H1 (cell line): ENCODE data around the gene WDR44. TPM values are rescaled to one million over a fixed set of nuclear protein-coding genes. Genes with fewer than 3 reads are reported as not detected.

ENCODE experiments used
- CTCF ChIA-PET: fragments of 300-600 bp; sonication (Branson Sonifier 250); formaldehyde crosslinking; loops from one replicate; lab custom pipeline; 2021; ENCODE audit not compliant: partially characterized antibody; lab: Charles Lee
- POLR2A ChIA-PET: fragments of 300-600 bp; sonication (Branson Sonifier 250); formaldehyde crosslinking; loops from one replicate; lab custom pipeline; 2021; ENCODE audit warnings: inconsistent platforms; ENCODE audit not compliant: partially characterized antibody; lab: Charles Lee
- DNase-seq, 2 experiments: peaks; one replicate each; pipeline versions ENCODE4 v3.0.0 to v3.0.0-alpha.2; 2010 to 2022; ENCODE audit warnings: low spot score in 2 of 2, low read depth in 1 of 2, mixed read lengths in 1 of 2
- FAIRE-seq: peaks from 2 replicates; lab custom pipeline; 2011; peaks lifted over from hg19 to GRCh38; lab: Jason Lieb, UNC
- H2AFZ ChIP-seq: 2 replicates; pipeline ENCODE4 v1.8.1; 2012; ENCODE audit warnings: low read length, inconsistent platforms
- H2AK5ac ChIP-seq: 2 replicates; pipeline ENCODE4 v1.6.1; 2013; ENCODE audit warnings: low read depth, low read length
- H2BK120ac ChIP-seq: replicated peaks from 2 replicates; pipeline ENCODE3; 2013; ENCODE audit warnings: low read depth, low read length, inconsistent platforms
- H2BK12ac ChIP-seq: 2 replicates; pipeline ENCODE4 v1.6.1; 2013; ENCODE audit warnings: low read depth, low read length
- H2BK15ac ChIP-seq: 2 replicates; pipeline ENCODE4 v1.6.1; 2013; ENCODE audit warnings: low read length
- H2BK20ac ChIP-seq: 2 replicates; pipeline ENCODE4 v1.6.1; 2013; ENCODE audit warnings: low read length
- H2BK5ac ChIP-seq: 2 replicates; pipeline ENCODE4 v1.6.1; 2013; ENCODE audit warnings: low read depth, low read length
- H3K14ac ChIP-seq: 2 replicates; pipeline ENCODE4 v1.6.1; 2013; ENCODE audit warnings: inconsistent platforms; ENCODE audit not compliant: insufficient read length
- H3K18ac ChIP-seq: 2 replicates; pipeline ENCODE4 v1.6.1; 2013; ENCODE audit warnings: low read length; ENCODE audit errors: extremely low read depth
- H3K23ac ChIP-seq: 2 replicates; pipeline ENCODE4 v1.6.1; 2013; ENCODE audit warnings: inconsistent platforms; ENCODE audit not compliant: insufficient read length
- H3K23me2 ChIP-seq: 2 replicates; pipeline ENCODE4 v1.6.1; 2013; ENCODE audit warnings: low read depth, low read length
- H3K27ac ChIP-seq: 2 replicates; pipeline ENCODE4 v1.6.1; 2011; ENCODE audit warnings: low read depth, low read length, inconsistent platforms
- H3K27me3 ChIP-seq, 4 experiments: replicated peaks in 1 of 4; 1 replicate in 1 of 4; 2 replicates in 3 of 4; pipeline versions ENCODE4 v1.6.1 to v1.8.1; 2011 to 2013; ENCODE audit warnings: low read length in 3 of 4, mild to moderate bottlenecking in 3 of 4, inconsistent platforms in 2 of 4, mixed read lengths in 2 of 4, moderate library complexity in 1 of 4; ENCODE audit not compliant: control insufficient read depth in 3 of 4, insufficient read depth in 3 of 4; ENCODE audit errors: extremely low read depth in 1 of 4
- H3K36me3 ChIP-seq, 4 experiments: 2 replicates each; pipeline versions ENCODE4 v1.6.1 to v1.8.1; 2011 to 2013; ENCODE audit warnings: mild to moderate bottlenecking in 4 of 4, low read length in 3 of 4, moderate library complexity in 2 of 4, control low read depth in 1 of 4, inconsistent platforms in 1 of 4; ENCODE audit not compliant: insufficient read depth in 4 of 4, control insufficient read depth in 2 of 4
- H3K4ac ChIP-seq: replicated peaks from 2 replicates; pipeline ENCODE3; 2013; ENCODE audit warnings: low read length, low read depth, mixed read lengths, inconsistent platforms; ENCODE audit not compliant: insufficient read length
- H3K4me1 ChIP-seq, 4 experiments: replicated peaks in 1 of 4; 1 replicate in 1 of 4; 2 replicates in 3 of 4; pipeline versions ENCODE4 v1.6.1 to v1.8.1; 2011 to 2013; ENCODE audit warnings: low read length in 3 of 4, inconsistent platforms in 2 of 4, mixed read lengths in 1 of 4; ENCODE audit not compliant: insufficient read depth in 4 of 4, control insufficient read depth in 3 of 4
- H3K4me2 ChIP-seq, 2 experiments: 2 replicates each; pipeline versions ENCODE4 v1.6.1 to v1.8.1; 2011 to 2013; ENCODE audit warnings: low read depth in 2 of 2, low read length in 2 of 2, control low read depth in 1 of 2, inconsistent platforms in 1 of 2, mild to moderate bottlenecking in 1 of 2; ENCODE audit not compliant: insufficient read depth in 1 of 2
- H3K4me3 ChIP-seq, 4 experiments: fragments of 200-600, 300-600 bp in 1 of 4; sonication (generic), shearing (Covaris generic), sonication (Bioruptor Twin) in 1 of 4; 2 replicates each; pipeline versions ENCODE4 v1.5.1 to v1.8.1; 2011 to 2016; ENCODE audit warnings: low read length in 4 of 4, low read depth in 3 of 4, control low read depth in 2 of 4, inconsistent platforms in 2 of 4, mild to moderate bottlenecking in 2 of 4, mixed read lengths in 1 of 4, moderate library complexity in 1 of 4; ENCODE audit not compliant: insufficient read depth in 2 of 4; ENCODE audit errors: extremely low read depth in 1 of 4
- H3K56ac ChIP-seq: replicated peaks from 2 replicates; pipeline ENCODE3; 2013; ENCODE audit warnings: low read depth, mild to moderate bottlenecking, mixed read lengths, low read length, inconsistent platforms; ENCODE audit not compliant: insufficient read length
- H3K79me1 ChIP-seq: 2 replicates; pipeline ENCODE4 v1.6.1; 2013; ENCODE audit warnings: low read depth, low read length, control low read depth
- H3K79me2 ChIP-seq, 2 experiments: 2 replicates each; pipeline versions ENCODE4 v1.6.1 to v1.8.1; 2012 to 2013; ENCODE audit warnings: low read length in 2 of 2, mild to moderate bottlenecking in 2 of 2, inconsistent platforms in 1 of 2; ENCODE audit not compliant: insufficient read depth in 2 of 2, control insufficient read depth in 1 of 2
- H3K9ac ChIP-seq, 4 experiments: replicated peaks in 1 of 4; 1 replicate in 1 of 4; 2 replicates in 3 of 4; pipeline versions ENCODE4 v1.6.1 to v1.8.1; 2011 to 2013; ENCODE audit warnings: low read depth in 3 of 4, low read length in 3 of 4, control low read depth in 2 of 4, mild to moderate bottlenecking in 2 of 4, moderate library complexity in 2 of 4, inconsistent platforms in 1 of 4; ENCODE audit errors: extremely low read depth in 1 of 4
- H3K9me3 ChIP-seq, 2 experiments: 2 replicates each; pipeline versions ENCODE4 v1.6.1 to v1.8.1; 2012 to 2013; ENCODE audit warnings: mild to moderate bottlenecking in 2 of 2, moderate library complexity in 2 of 2, control low read depth in 1 of 2, inconsistent platforms in 1 of 2, low read depth in 1 of 2, low read length in 1 of 2, mixed read lengths in 1 of 2; ENCODE audit not compliant: insufficient read depth in 2 of 2
- H4K20me1 ChIP-seq, 2 experiments: replicated peaks in 1 of 2; 2 replicates each; pipeline versions ENCODE3 to v1.8.1; 2011 to 2013; ENCODE audit warnings: inconsistent platforms in 2 of 2, low read length in 2 of 2, mild to moderate bottlenecking in 1 of 2; ENCODE audit not compliant: insufficient read depth in 2 of 2, control insufficient read depth in 1 of 2
- H4K5ac ChIP-seq: 2 replicates; pipeline ENCODE4 v1.6.1; 2013; ENCODE audit warnings: low read length, low read depth, mixed read lengths, inconsistent platforms; ENCODE audit not compliant: insufficient read length
- H4K8ac ChIP-seq: 2 replicates; pipeline ENCODE4 v1.8.0; 2013; ENCODE audit warnings: mild to moderate bottlenecking, moderate library complexity, low read length, inconsistent platforms; ENCODE audit not compliant: insufficient read depth; ENCODE audit errors: extremely low read depth
- H4K91ac ChIP-seq: replicated peaks from 2 replicates; pipeline ENCODE3; 2013; ENCODE audit warnings: low read length, mixed read lengths, inconsistent platforms; ENCODE audit not compliant: insufficient read length
- ASH2L ChIP-seq: fragments of 200-600, 300-600 bp; sonication (generic); IDR thresholded peaks from one replicate; pipeline ENCODE4 v1.7.1; 2017; ENCODE audit warnings: low read length
- BRCA1 ChIP-seq: IDR thresholded peaks from 2 replicates; pipeline ENCODE4 v1.6.1; 2012; ENCODE audit warnings: low read depth, low read length, improper control_type of control experiment
- CBX8 ChIP-seq: fragments of 300-800, 300-1000 bp; sonication (generic); IDR thresholded peaks from 2 replicates; pipeline ENCODE4 v1.7.1; 2016; ENCODE audit warnings: low read depth, low read length, borderline replicate concordance
- CTBP2 ChIP-seq: IDR thresholded peaks from 2 replicates; pipeline ENCODE4 v1.7.0; 2011; ENCODE audit warnings: borderline replicate concordance, mild to moderate bottlenecking, moderate library complexity, mixed read lengths, low read length; ENCODE audit not compliant: insufficient read depth, insufficient read length
- EP300 ChIP-seq, 2 experiments: IDR thresholded peaks; 1 replicate in 1 of 2; 2 replicates in 1 of 2; pipeline ENCODE4 v1.6.1; 2011 to 2012; ENCODE audit warnings: low read depth in 2 of 2, low read length in 2 of 2, mild to moderate bottlenecking in 2 of 2, borderline replicate concordance in 1 of 2, inconsistent platforms in 1 of 2, moderate library complexity in 1 of 2
- GTF2F1 ChIP-seq: IDR thresholded peaks from 2 replicates; pipeline ENCODE4 v1.6.1; 2012; ENCODE audit warnings: low read depth, low read length, improper control_type of control experiment, borderline replicate concordance
- KDM5A ChIP-seq: fragments of 200-600 bp; IDR thresholded peaks from 2 replicates; pipeline ENCODE4 v1.7.1; 2012; ENCODE audit warnings: mild to moderate bottlenecking, low read length, inconsistent platforms, mixed read lengths
- MAX ChIP-seq: IDR thresholded peaks from 2 replicates; pipeline ENCODE4 v1.6.1; 2012; ENCODE audit warnings: inconsistent platforms
- POLR2A ChIP-seq, 2 experiments: IDR thresholded peaks; 1 replicate in 1 of 2; 2 replicates in 1 of 2; pipeline ENCODE4 v1.6.1; 2011; ENCODE audit warnings: low read depth in 2 of 2, low read length in 2 of 2, mild to moderate bottlenecking in 2 of 2; ENCODE audit errors: control extremely low read depth in 1 of 2
- RFX5 ChIP-seq: IDR thresholded peaks from 2 replicates; pipeline ENCODE4 v1.6.1; 2011; ENCODE audit warnings: low read depth, low read length, improper control_type of control experiment, borderline replicate concordance
- RXRA ChIP-seq: IDR thresholded peaks from 2 replicates; pipeline ENCODE4 v1.6.1; 2011; ENCODE audit warnings: low read depth, mild to moderate bottlenecking, low read length, moderate library complexity; ENCODE audit not compliant: insufficient read depth
- SIN3A ChIP-seq, 2 experiments: IDR thresholded peaks in 1 of 2; conservative IDR thresholded peaks in 1 of 2; 2 replicates each; pipeline ENCODE4 v1.6.1; 2011 to 2012; ENCODE audit warnings: low read length in 2 of 2, improper control_type of control experiment in 1 of 2, low read depth in 1 of 2, mild to moderate bottlenecking in 1 of 2
- TAF1 ChIP-seq: IDR thresholded peaks from 2 replicates; pipeline ENCODE4 v1.6.1; 2011; ENCODE audit warnings: mild to moderate bottlenecking, low read depth, low read length
- TEAD4 ChIP-seq: IDR thresholded peaks from 2 replicates; pipeline ENCODE4 v1.6.1; 2012; ENCODE audit warnings: low read depth, low read length, inconsistent platforms, mixed read lengths
- YY1 ChIP-seq: IDR thresholded peaks from 2 replicates; pipeline ENCODE4 v1.6.1; 2011; ENCODE audit warnings: low read depth, mild to moderate bottlenecking, low read length
- polyA plus RNA-seq, 7 experiments: library from polyadenylated mRNA; depleted of rRNA in 3 of 7; stranded (reverse) in 5 of 7; unstranded in 2 of 7; fragments of >200 nt in 5 of 7; fragments of 200-250 nt in 2 of 7; gene quantifications; 1 replicate in 5 of 7; 2 replicates in 1 of 7; 4 replicates in 1 of 7; pipeline versions ENCODE4 v1.2.1 to v1.2.3, GENCODE V29; 2011 to 2013; ENCODE audit warnings: missing spikeins in 2 of 7, mixed read lengths in 2 of 7
- total RNA-seq: library from RNA; stranded (reverse); fragmentation: NEBNext Ultra II Directional; extraction: Animal tissue kit (Norgen Biotek cat#: 25700); gene quantifications from 2 replicates; pipeline ENCODE4 v1.2.1, GENCODE V29; 2021

The WDR44 gene
- total and polyA plus RNA-seq, 2 of the 8 experiments (the other 6 are each of a cell fraction or from before 2014, with no cell fraction given), result 5.1 to 17.2 TPM

DNA sequence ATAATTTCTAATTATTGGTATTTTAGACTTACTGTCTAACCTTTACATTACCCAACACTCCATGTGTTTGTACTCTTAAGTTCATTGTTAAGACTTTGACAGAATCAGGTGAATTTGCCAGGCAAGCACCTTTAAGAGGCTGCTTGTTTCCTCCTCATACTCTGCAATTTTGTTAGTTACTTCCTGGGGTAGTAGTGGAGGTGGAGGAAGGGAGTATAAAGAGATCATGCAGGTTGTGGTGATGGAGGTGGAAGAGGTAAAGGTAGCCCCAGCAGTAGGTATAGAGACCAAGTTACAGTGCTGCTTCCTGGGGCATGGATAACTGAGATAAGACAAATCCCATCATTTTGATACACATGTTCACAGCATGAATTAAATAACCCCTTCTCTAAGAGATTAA lies 6.7 kb downstream of the WDR44 start:
- H3K4me3 ChIP-seq, result no peak overlapping the region
- H4K5ac ChIP-seq, result no peak overlapping the region
- FAIRE-seq, result no peak
- no peaks in the 10 kb centered on the region for H3K36me3 ChIP-seq
- no peak overlapping the region for H2BK15ac ChIP-seq
- H3K27ac ChIP-seq, result no peak overlapping the region
- H3K56ac ChIP-seq, result no peak overlapping the region
- H4K91ac ChIP-seq, result no peak overlapping the region
- no peaks in the 10 kb centered on the region for H3K9me3 ChIP-seq
- H2BK20ac ChIP-seq, result no peak overlapping the region
- H2BK12ac ChIP-seq, result no peak overlapping the region
- no peak overlapping the region for H3K23ac ChIP-seq
- peaks cover 0 to 5% (median 2%) of the 10 kb centered on the region in 4 experiments; a peak in 2 of 7 replicates for H3K4me1 ChIP-seq
- H4K20me1 ChIP-seq, result peaks cover 0 to 7% of the 10 kb centered on the region in 2 experiments
- TF ChIP-seq ASH2L (no peak), POLR2A (IDR thresholded peaks at IDR 0.05; ENCODE audit: control extremely low read depth in 1 of 2, low read depth in 2 of 2, low read length in 2 of 2) (no peak), GTF2F1 (no peak), CTBP2 (no peak), MAX (no peak), RFX5 (no peak), RXRA (no peak), YY1 (no peak), BRCA1 (no peak), TAF1 (no peak), EP300 (IDR thresholded peaks at IDR 0.05; ENCODE audit: borderline replicate concordance in 1 of 2, low read depth in 2 of 2, low read length in 2 of 2) (no peak), SIN3A (conservative IDR thresholded peaks at IDR 0.05 in 1 of 2, IDR thresholded peaks at IDR 0.05 in 1 of 2; ENCODE audit: low read depth in 1 of 2, low read length in 2 of 2) (no peak), CBX8 (no peak), KDM5A (no peak), TEAD4 (no peak)
- TF ChIP-seq, all 59 proteins: peak for 0
- no peak overlapping the region for H2AK5ac ChIP-seq
- H3K4me2 ChIP-seq, result no peak overlapping the region
- no peak overlapping the region for H3K14ac ChIP-seq
- H3K23me2 ChIP-seq, result no peaks in the 10 kb centered on the region
- no peak overlapping the region for H3K18ac ChIP-seq
- H3K9ac ChIP-seq, result no peak overlapping the region
- H2BK120ac ChIP-seq, result no peak overlapping the region
- H3K4ac ChIP-seq, result no peak overlapping the region
- ChIA-PET POLR2A (no interaction called here), CTCF (no interaction called here)
- no peak overlapping the region for H4K8ac ChIP-seq
- H2BK5ac ChIP-seq, result no peak overlapping the region
- no peak for DNase-seq
- H3K79me1 ChIP-seq, result peaks cover 2% of the 10 kb centered on the region; the same call in 1 of the 2 replicates
- H3K79me2 ChIP-seq, result peaks cover 0 to 92% of the 10 kb centered on the region in 2 experiments; a peak in 2 of 4 replicates
- no peaks in the 10 kb centered on the region for H3K27me3 ChIP-seq
- H2AFZ ChIP-seq, result no peak overlapping the region
